Measurements from ENCODE around the gene KIF3A.

The KIF3A gene

GRCh38 chr5:132747616-132748440 is 10.5 kb upstream of the KIF3A start:
- H3K36me3 ChIP-seq (ENCODE audit: insufficient read depth, low read length), result no peaks in the 10 kb centered on the region
- no peak for DNase-seq (ENCODE audit: low read depth, low spot score)
- no peak overlapping the region for H3K4me3 ChIP-seq
- H3K9ac ChIP-seq (ENCODE audit: insufficient read length), result no peak overlapping the region
- TF ChIP-seq EZH2 (IDR thresholded peaks at IDR 0.05), result no peak
- no peak for TF ChIP-seq POLR2AphosphoS5 (IDR thresholded peaks at IDR 0.05; ENCODE audit: borderline replicate concordance, low read depth, low read length)
- no peak for TF ChIP-seq FOXP2 (optimal IDR thresholded peaks at IDR 0.05; ENCODE audit: control extremely low read depth, extremely low read length, insufficient read depth)
- H3K27ac ChIP-seq, result no peak overlapping the region
- no peaks in the 10 kb centered on the region for H3K9me3 ChIP-seq (ENCODE audit: low read depth, low read length)

GRCh38 chr5:132746954-132747615 is 9.7 kb upstream of the KIF3A start, which contains the start of gene CCNI2:
Gene CCNI2 (plus strand): TSS chr5:132747426. CDS start chr5:132747496, 70 bp downstream.
- Histone ChIP-seq H3K9me3 (ENCODE audit: low read depth, low read length) (no peaks in the 10 kb centered on the region), H3K27ac (no peak within 1 kb of the TSS), H3K4me3 (peak within 1 kb of the TSS; percentile 61), H3K36me3 (ENCODE audit: insufficient read depth, low read length) (no peaks in the 10 kb centered on the region), H3K9ac (ENCODE audit: insufficient read length) (no peak within 1 kb of the TSS)
- DNase-seq (ENCODE audit: low read depth, low spot score), result no peak
- TF ChIP-seq FOXP2 (optimal IDR thresholded peaks at IDR 0.05; ENCODE audit: control extremely low read depth, extremely low read length, insufficient read depth), result no peak
- TF ChIP-seq EZH2 (IDR thresholded peaks at IDR 0.05), result no peak
- TF ChIP-seq POLR2AphosphoS5 (IDR thresholded peaks at IDR 0.05; ENCODE audit: borderline replicate concordance, low read depth, low read length), result no peak

GRCh38 chr5:132746592-132746953 is 9.2 kb upstream of the KIF3A start:
- no peak for DNase-seq (ENCODE audit: low read depth, low spot score)
- Histone ChIP-seq H3K36me3 (ENCODE audit: insufficient read depth, low read length) (no peaks in the 10 kb centered on the region), H3K4me3 (no peak overlapping the region; the same call in 1 of the 2 replicates), H3K27ac (no peak overlapping the region), H3K9ac (ENCODE audit: insufficient read length) (no peak overlapping the region), H3K9me3 (ENCODE audit: low read depth, low read length) (no peaks in the 10 kb centered on the region)
- TF ChIP-seq FOXP2 (optimal IDR thresholded peaks at IDR 0.05; ENCODE audit: control extremely low read depth, extremely low read length, insufficient read depth) (no peak), POLR2AphosphoS5 (IDR thresholded peaks at IDR 0.05; ENCODE audit: borderline replicate concordance, low read depth, low read length) (no peak), EZH2 (IDR thresholded peaks at IDR 0.05) (no peak)

GRCh38 chr5:132744659-132745058 is 7.3 kb upstream of the KIF3A start:
- Histone ChIP-seq H3K9me3 (ENCODE audit: low read depth, low read length) (no peaks in the 10 kb centered on the region), H3K27ac (no peak overlapping the region), H3K4me3 (no peak overlapping the region), H3K9ac (ENCODE audit: insufficient read length) (no peak overlapping the region), H3K36me3 (ENCODE audit: insufficient read depth, low read length) (no peaks in the 10 kb centered on the region)
- DNase-seq (ENCODE audit: low read depth, low spot score), result no peak
- TF ChIP-seq POLR2AphosphoS5 (IDR thresholded peaks at IDR 0.05; ENCODE audit: borderline replicate concordance, low read depth, low read length), result no peak
- TF ChIP-seq FOXP2 (optimal IDR thresholded peaks at IDR 0.05; ENCODE audit: control extremely low read depth, extremely low read length, insufficient read depth), result no peak
- TF ChIP-seq EZH2 (IDR thresholded peaks at IDR 0.05), result no peak

- H3K4me3 ChIP-seq, result no peak overlapping the region
- H3K9me3 ChIP-seq (ENCODE audit: low read depth, low read length), result no peaks in the 10 kb centered on the region
- no peak for DNase-seq (ENCODE audit: low read depth, low spot score)
- H3K9ac ChIP-seq (ENCODE audit: insufficient read length), result no peak overlapping the region
- no peak for TF ChIP-seq EZH2 (IDR thresholded peaks at IDR 0.05)
- TF ChIP-seq FOXP2 (optimal IDR thresholded peaks at IDR 0.05; ENCODE audit: control extremely low read depth, extremely low read length, insufficient read depth), result no peak
- no peak for TF ChIP-seq POLR2AphosphoS5 (IDR thresholded peaks at IDR 0.05; ENCODE audit: borderline replicate concordance, low read depth, low read length)
- H3K27ac ChIP-seq, result no peak overlapping the region
- H3K36me3 ChIP-seq (ENCODE audit: insufficient read depth, low read length), result no peaks in the 10 kb centered on the region
Observed at GRCh38 chr5:132742626-132743025, 5.3 kb upstream of the KIF3A start.

GRCh38 chr5:132742158-132742557 is 4.8 kb upstream of the KIF3A start:
- Histone ChIP-seq H3K9me3 (ENCODE audit: low read depth, low read length) (no peaks in the 10 kb centered on the region), H3K27ac (no peak overlapping the region), H3K36me3 (ENCODE audit: insufficient read depth, low read length) (no peaks in the 10 kb centered on the region), H3K4me3 (no peak overlapping the region), H3K9ac (ENCODE audit: insufficient read length) (no peak overlapping the region)
- TF ChIP-seq EZH2 (IDR thresholded peaks at IDR 0.05), result no peak
- no peak for TF ChIP-seq FOXP2 (optimal IDR thresholded peaks at IDR 0.05; ENCODE audit: control extremely low read depth, extremely low read length, insufficient read depth)
- TF ChIP-seq POLR2AphosphoS5 (IDR thresholded peaks at IDR 0.05; ENCODE audit: borderline replicate concordance, low read depth, low read length), result no peak
- no peak for DNase-seq (ENCODE audit: low read depth, low spot score)

GRCh38 chr5:132739232-132739631 is 1.9 kb upstream of the KIF3A start:
- H3K4me3 ChIP-seq, result no peak overlapping the region
- TF ChIP-seq POLR2AphosphoS5 (IDR thresholded peaks at IDR 0.05; ENCODE audit: borderline replicate concordance, low read depth, low read length) (no peak), FOXP2 (optimal IDR thresholded peaks at IDR 0.05; ENCODE audit: control extremely low read depth, extremely low read length, insufficient read depth) (no peak), EZH2 (IDR thresholded peaks at IDR 0.05) (no peak)
- H3K36me3 ChIP-seq (ENCODE audit: insufficient read depth, low read length), result no peaks in the 10 kb centered on the region
- H3K9me3 ChIP-seq (ENCODE audit: low read depth, low read length), result no peaks in the 10 kb centered on the region
- H3K9ac ChIP-seq (ENCODE audit: insufficient read length), result no peak overlapping the region
- H3K27ac ChIP-seq, result no peak overlapping the region
- no peak for DNase-seq (ENCODE audit: low read depth, low spot score)

- DNase-seq (ENCODE audit: low read depth, low spot score), result no peak
- peak overlapping the region; percentile 38 for H3K9ac ChIP-seq (ENCODE audit: insufficient read length)
- H3K36me3 ChIP-seq (ENCODE audit: insufficient read depth, low read length), result no peaks in the 10 kb centered on the region
- H3K27ac ChIP-seq, result no peak overlapping the region
- peak overlapping the region; percentile 99 for H3K4me3 ChIP-seq
- TF ChIP-seq FOXP2 (optimal IDR thresholded peaks at IDR 0.05; ENCODE audit: control extremely low read depth, extremely low read length, insufficient read depth) (no peak), POLR2AphosphoS5 (IDR thresholded peaks at IDR 0.05; ENCODE audit: borderline replicate concordance, low read depth, low read length) (no peak), EZH2 (IDR thresholded peaks at IDR 0.05) (no peak)
- no peaks in the 10 kb centered on the region for H3K9me3 ChIP-seq (ENCODE audit: low read depth, low read length)
Observed at GRCh38 chr5:132737982-132738681, 786 bp upstream of the KIF3A start.
